HEK293 (cell line): ENCODE data around the gene ZGPAT.

Source experiments
- CTCF ChIA-PET: fragments of 350-600 bp; formaldehyde crosslinking; extraction: SDS; loops from one replicate; lab custom pipeline; 2021; ENCODE audit warnings: antibody characterized with exemption; lab: Yijun Ruan, JAX
- POLR2A ChIA-PET: fragments of 300-600 bp; formaldehyde crosslinking; extraction: SDS; loops from one replicate; lab custom pipeline; 2020; ENCODE audit warnings: antibody characterized with exemption, inconsistent platforms; lab: Yijun Ruan, JAX
- H3K27ac ChIP-seq: fragments of 200-500 bp; sonication (Bioruptor generic); 2 replicates; pipeline ENCODE4 v1.5.1; 2014; ENCODE audit warnings: low read depth, low read length, control low read depth, inconsistent platforms; ENCODE audit errors: extremely low read depth
- H3K36me3 ChIP-seq, 2 experiments: fragments of 200-500 bp in 1 of 2; sonication (Bioruptor generic) in 1 of 2; 1 replicate in 1 of 2; 2 replicates in 1 of 2; pipeline ENCODE4 v1.5.1; 2014 to 2017; ENCODE audit warnings: inconsistent platforms in 2 of 2, low read length in 2 of 2; ENCODE audit not compliant: control insufficient read depth in 2 of 2, insufficient read depth in 1 of 2
- H3K4me1 ChIP-seq: fragments of 200-500 bp; sonication (Bioruptor generic); 2 replicates; pipeline ENCODE4 v1.5.1; 2014; ENCODE audit warnings: mild to moderate bottlenecking, low read length, inconsistent platforms; ENCODE audit not compliant: control insufficient read depth, insufficient read depth
- H3K4me3 ChIP-seq: 2 replicates; pipeline ENCODE4 v1.5.1; 2011; ENCODE audit warnings: low read depth, mild to moderate bottlenecking, control low read depth, low read length, moderate library complexity
- H3K9me3 ChIP-seq: fragments of 200-500 bp; sonication (Bioruptor generic); 2 replicates; pipeline ENCODE4 v1.5.1; 2014; ENCODE audit warnings: low read depth, low read length, inconsistent platforms; ENCODE audit not compliant: control insufficient read depth, insufficient read depth
- BCL11A ChIP-seq: fragments of 450-650 bp; formaldehyde crosslinking; IDR thresholded peaks from 2 replicates; pipeline ENCODE4 v1.5.1; 2016; ENCODE audit warnings: low read depth, missing biosample characterization, missing genetic modification characterization
- KLF16 ChIP-seq: fragments of 450-650 bp; formaldehyde crosslinking; IDR thresholded peaks from 2 replicates; pipeline ENCODE4 v1.5.1; 2017; ENCODE audit warnings: missing biosample characterization, missing genetic modification characterization
- PATZ1 ChIP-seq: fragments of 450-650 bp; formaldehyde crosslinking; IDR thresholded peaks from 2 replicates; pipeline ENCODE4 v1.5.1; 2016; ENCODE audit warnings: missing biosample characterization, missing genetic modification characterization
- TSHZ1 ChIP-seq: fragments of 450-650 bp; formaldehyde crosslinking; IDR thresholded peaks from 2 replicates; pipeline ENCODE4 v1.5.1; 2016; ENCODE audit warnings: missing biosample characterization, missing genetic modification characterization, borderline replicate concordance
- ZBTB17 ChIP-seq: fragments of 450-650 bp; formaldehyde crosslinking; IDR thresholded peaks from 2 replicates; pipeline ENCODE4 v1.5.1; 2016; ENCODE audit warnings: missing biosample characterization, missing genetic modification characterization
- ZBTB26 ChIP-seq: fragments of 450-650 bp; formaldehyde crosslinking; optimal IDR thresholded peaks from 2 replicates; pipeline ENCODE3; 2016; ENCODE audit warnings: missing biosample characterization, mild to moderate bottlenecking, missing genetic modification characterization
- ZNF10 ChIP-seq: fragments of 450-650 bp; formaldehyde crosslinking; IDR thresholded peaks from 2 replicates; pipeline ENCODE4 v1.5.1; 2017; ENCODE audit warnings: missing biosample characterization, missing genetic modification characterization
- ZNF133 ChIP-seq: fragments of 450-650 bp; formaldehyde crosslinking; IDR thresholded peaks from 2 replicates; pipeline ENCODE4 v1.5.1; 2016; ENCODE audit warnings: missing biosample characterization, missing genetic modification characterization
- ZNF175 ChIP-seq: fragments of 450-650 bp; formaldehyde crosslinking; IDR thresholded peaks from 2 replicates; pipeline ENCODE4 v1.5.1; 2016; ENCODE audit warnings: missing biosample characterization, missing genetic modification characterization
- ZNF223 ChIP-seq: fragments of 450-650 bp; formaldehyde crosslinking; IDR thresholded peaks from 2 replicates; pipeline ENCODE4 v1.5.1; 2016; ENCODE audit warnings: missing biosample characterization, missing genetic modification characterization
- ZNF23 ChIP-seq: fragments of 450-650 bp; formaldehyde crosslinking; IDR thresholded peaks from 2 replicates; pipeline ENCODE4 v1.5.1; 2016; ENCODE audit warnings: missing biosample characterization, missing genetic modification characterization, borderline replicate concordance
- ZNF335 ChIP-seq: fragments of 450-650 bp; formaldehyde crosslinking; conservative IDR thresholded peaks from 2 replicates; pipeline ENCODE4 v1.5.1; 2016; ENCODE audit warnings: missing biosample characterization, missing genetic modification characterization
- ZNF341 ChIP-seq: fragments of 450-650 bp; formaldehyde crosslinking; IDR thresholded peaks from 2 replicates; pipeline ENCODE4; 2016; ENCODE audit warnings: low read depth, missing biosample characterization, missing genetic modification characterization
- ZNF394 ChIP-seq: fragments of 450-650 bp; formaldehyde crosslinking; IDR thresholded peaks from 2 replicates; pipeline ENCODE4 v1.5.1; 2016; ENCODE audit warnings: missing biosample characterization, missing genetic modification characterization, mild to moderate bottlenecking, moderate library complexity, borderline replicate concordance
- ZNF423 ChIP-seq: fragments of 450-650 bp; formaldehyde crosslinking; IDR thresholded peaks from 2 replicates; pipeline ENCODE4 v1.5.1; 2016; ENCODE audit warnings: missing biosample characterization, missing genetic modification characterization
- ZNF501 ChIP-seq: fragments of 450-650 bp; formaldehyde crosslinking; IDR thresholded peaks from 2 replicates; pipeline ENCODE4 v1.5.1; 2016; ENCODE audit warnings: missing biosample characterization, missing genetic modification characterization
- ZNF548 ChIP-seq: fragments of 450-650 bp; formaldehyde crosslinking; IDR thresholded peaks from 2 replicates; pipeline ENCODE4 v1.5.1; 2016; ENCODE audit warnings: missing biosample characterization, missing genetic modification characterization
- ZNF580 ChIP-seq: fragments of 450-650 bp; formaldehyde crosslinking; IDR thresholded peaks from 2 replicates; pipeline ENCODE4 v1.5.1; 2016; ENCODE audit warnings: missing biosample characterization, missing genetic modification characterization
- ZNF623 ChIP-seq: fragments of 450-650 bp; formaldehyde crosslinking; IDR thresholded peaks from 2 replicates; pipeline ENCODE4 v1.5.1; 2016; ENCODE audit warnings: missing biosample characterization, missing genetic modification characterization
- ZNF645 ChIP-seq: fragments of 450-650 bp; formaldehyde crosslinking; IDR thresholded peaks from 2 replicates; pipeline ENCODE4; 2016; ENCODE audit warnings: missing biosample characterization, missing genetic modification characterization
- ZNF692 ChIP-seq: fragments of 450-650 bp; formaldehyde crosslinking; IDR thresholded peaks from 2 replicates; pipeline ENCODE4 v1.5.1; 2016; ENCODE audit warnings: missing biosample characterization, missing genetic modification characterization
- ZNF704 ChIP-seq: fragments of 450-650 bp; formaldehyde crosslinking; IDR thresholded peaks from 2 replicates; pipeline ENCODE4 v1.5.1; 2016; ENCODE audit warnings: missing biosample characterization, missing genetic modification characterization
- ZNF843 ChIP-seq: fragments of 450-650 bp; formaldehyde crosslinking; IDR thresholded peaks from 2 replicates; pipeline ENCODE4 v1.5.1; 2016; ENCODE audit warnings: missing biosample characterization, missing genetic modification characterization
- ZSCAN23 ChIP-seq: fragments of 450-650 bp; formaldehyde crosslinking; IDR thresholded peaks from 2 replicates; pipeline ENCODE4 v1.5.1; 2016; ENCODE audit warnings: missing biosample characterization, missing genetic modification characterization

The ZGPAT gene

GRCh38 chr20:63706852-63707557, 834 bp upstream of the ZGPAT start (continued):
- TF ChIP-seq PATZ1 (tag by site-specific recombination), result peak; percentile 12; the same call in 1 of the 2 replicates
- no peak for TF ChIP-seq ZNF23 (tag by site-specific recombination)
- no peak for TF ChIP-seq ZNF580 (tag by site-specific recombination)
- TF ChIP-seq ZNF704 (tag by site-specific recombination), result no peak
- TF ChIP-seq KLF16 (tag by site-specific recombination), result peak; percentile 38; the same call in 1 of the 2 replicates
- TF ChIP-seq ZNF501, result no peak
- TF ChIP-seq BCL11A (tag by site-specific recombination), result no peak
- TF ChIP-seq ZNF843, result no peak
- TF ChIP-seq ZNF645 (tag by site-specific recombination), result no peak
- no peak for TF ChIP-seq TSHZ1 (tag by site-specific recombination)
- TF ChIP-seq ZNF623 (tag by site-specific recombination), result no peak
- TF ChIP-seq ZNF133 (tag by site-specific recombination), result no peak
- no peak for TF ChIP-seq ZNF10

- no peaks in the 10 kb centered on the region for H3K9me3 ChIP-seq
- ChIA-PET CTCF (interaction anchor here (0.6 to 0.8 kb wide), 6 partner anchors 25 to 1069 kb away, joined by 3 to 4 read pairs (median 3); no protein-coding TSS in a partner anchor), POLR2A (interaction anchor here (0.5 to 3.3 kb wide), 15 partner anchors 10 to 272 kb away, joined by 3 to 16 read pairs (median 6); partner anchors contain the start of genes DNAJC5, LIME1, PRPF6 and RTEL1)
- peak overlapping the region; percentile 81 for H3K4me3 ChIP-seq
- H3K27ac ChIP-seq, result peak overlapping the region; percentile 71; the same call in 1 of the 2 replicates
- peaks cover 39 to 72% of the 10 kb centered on the region in 2 experiments for H3K36me3 ChIP-seq
- 0 out of 2 replicates have a peak, but pooled peaks cover 3% of the 10 kb centered on the region for H3K4me1 ChIP-seq
- TF ChIP-seq ZNF175 (tag by site-specific recombination), result no peak
- TF ChIP-seq ZNF223, result no peak
- no peak for TF ChIP-seq ZSCAN23 (tag by site-specific recombination)
- no peak for TF ChIP-seq ZNF394 (tag by site-specific recombination)
- TF ChIP-seq ZNF341 (tag by site-specific recombination), result peak; percentile 66
- TF ChIP-seq ZNF548 (tag by site-specific recombination), result no peak
- TF ChIP-seq ZBTB17 (tag by site-specific recombination), result peak; percentile 16; the same call in 1 of the 2 replicates
- TF ChIP-seq ZNF335 (tag by site-specific recombination), result peak; percentile 67
- TF ChIP-seq ZNF692 (tag by site-specific recombination), result no peak
- TF ChIP-seq ZNF423 (tag by site-specific recombination), result no peak
- peak; percentile 21 for TF ChIP-seq ZBTB26
These were observed 686 bp downstream of the ZGPAT start for GRCh38 chr20:63708301-63709148.
